Activated CD8-positive, alpha-beta memory T cell treated with anti-CD3 and anti-CD28 coated beads for 1 hour (primary cell): Measurements from ENCODE around the gene NT5DC4.

Source experiments
- DNase-seq, 2 donors: peaks; one replicate each; pipeline ENCODE4 v3.0.0-alpha.2; 2020; ENCODE audit warnings: low read depth in 1 of 2; ENCODE audit errors: extremely low read depth in 1 of 2

NT5DC4 gene

GRCh38 chr2:112720785-112721184 is at the start of gene NT5DC4:
Gene NT5DC4, plus strand, starts transcription at chr2:112721020. Its CDS starts 60 bp downstream, at chr2:112721080.
- no peak for DNase-seq

DNA sequence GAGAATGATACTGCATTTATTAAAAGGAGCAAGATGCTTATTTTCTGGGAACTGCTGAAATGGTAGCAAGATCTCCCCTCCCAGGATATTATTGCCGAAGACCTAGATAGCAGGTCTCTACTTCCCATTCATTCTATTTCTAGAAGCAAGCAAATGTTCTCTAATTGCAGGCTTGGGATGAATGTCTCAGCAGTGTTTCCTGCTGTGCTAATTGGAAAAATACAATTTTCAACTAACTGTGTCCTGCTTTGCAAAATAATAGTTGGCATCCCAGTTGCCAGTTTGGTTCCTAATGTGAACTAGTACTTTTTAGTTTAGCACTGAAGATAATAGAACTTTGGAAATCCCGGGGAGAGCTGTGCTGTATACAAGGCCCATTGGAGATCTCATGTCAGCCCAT is 49.0 kb upstream of the NT5DC4 start:
- DNase-seq = no peak

- DNase-seq = no peak
Measured at GRCh38 chr2:112673008-112673407, 47.8 kb upstream of the NT5DC4 start.

GRCh38 chr2:112674229-112674628 is 46.6 kb upstream of the NT5DC4 start:
- no peak for DNase-seq

DNA sequence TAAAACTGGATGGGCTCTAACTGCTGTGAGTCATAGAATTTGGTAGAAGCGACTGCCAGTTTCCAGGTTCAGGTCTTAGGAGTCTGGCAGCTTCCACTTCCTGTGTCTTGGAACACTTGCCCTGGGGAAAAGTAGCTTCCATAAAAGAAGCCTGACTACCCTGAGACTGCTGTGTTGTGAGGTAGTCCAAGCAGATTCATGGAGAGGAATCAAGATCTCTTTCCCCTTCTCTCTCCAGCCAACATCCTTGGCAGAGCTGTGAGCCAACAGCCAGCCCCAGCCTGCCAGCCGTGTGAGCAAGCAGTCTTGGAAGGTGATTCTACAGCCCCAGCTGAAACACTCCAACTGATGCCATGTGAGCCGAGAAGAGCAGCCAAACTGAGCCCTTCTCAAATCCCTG is 41.3 kb upstream of the NT5DC4 start:
- DNase-seq = no peak

- DNase-seq = no peak
Measured at GRCh38 chr2:112680666-112681101, 40.1 kb upstream of the NT5DC4 start.

DNA sequence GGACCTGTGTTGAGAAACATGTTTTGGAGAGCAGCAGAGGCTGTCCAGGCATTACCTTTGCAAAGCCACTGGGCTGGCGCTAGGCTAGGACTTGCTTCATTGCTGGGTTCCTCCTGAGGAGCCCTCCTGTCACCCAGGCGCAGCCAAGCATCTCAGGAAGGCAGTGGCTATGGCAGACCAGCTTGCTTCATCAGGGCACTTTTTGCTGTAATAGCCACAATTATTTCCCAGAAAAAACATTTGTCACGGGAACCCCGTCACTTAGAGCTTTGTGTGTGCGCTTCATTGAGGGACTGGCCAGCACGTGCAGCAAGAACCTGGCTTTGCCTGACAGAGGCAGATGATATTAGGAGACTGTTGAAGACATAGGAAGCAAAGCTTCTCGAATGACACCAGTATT is 38.7 kb upstream of the NT5DC4 start:
- no peak for DNase-seq

DNA sequence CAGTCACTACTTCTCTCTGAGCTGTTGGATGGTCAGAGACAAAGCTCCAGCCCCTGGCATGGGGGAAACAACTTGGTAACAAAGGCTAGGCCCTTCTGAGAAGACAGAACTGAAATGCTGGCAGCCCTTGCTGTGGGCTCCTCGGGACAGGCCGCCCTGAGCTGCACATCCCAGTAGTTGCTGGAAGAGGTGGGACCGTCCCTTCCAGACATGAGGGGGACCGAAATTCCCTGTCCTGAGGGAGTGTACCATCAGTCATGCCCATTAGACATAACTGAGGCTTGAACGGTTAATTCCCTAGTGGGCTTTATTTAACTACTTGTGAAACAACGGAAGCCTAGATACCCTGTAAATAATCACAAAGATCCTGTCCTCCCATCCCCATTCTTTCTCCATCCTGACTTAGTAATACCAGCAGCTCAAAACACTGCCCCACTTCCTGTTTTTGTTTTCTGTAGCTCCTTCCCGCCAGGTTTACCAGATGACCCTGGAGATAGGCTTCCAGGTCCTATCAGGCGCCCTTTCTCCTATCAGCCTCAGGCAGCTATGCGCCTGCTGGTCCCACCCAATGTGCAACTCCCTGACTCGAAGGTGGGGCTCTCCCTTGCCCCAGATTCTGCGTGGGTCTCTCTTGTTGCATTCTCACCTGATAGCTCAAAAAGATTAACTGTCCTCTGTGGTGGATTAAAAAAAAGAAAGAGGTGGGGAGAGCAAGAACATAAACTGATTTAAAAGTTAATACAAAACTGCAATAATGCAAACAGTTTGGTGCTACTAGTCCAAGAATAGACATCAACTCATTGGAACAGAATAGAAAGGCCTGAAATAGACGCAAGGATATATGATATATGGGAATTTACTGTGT is 37.0 kb upstream of the NT5DC4 start:
- no peak for DNase-seq

DNA sequence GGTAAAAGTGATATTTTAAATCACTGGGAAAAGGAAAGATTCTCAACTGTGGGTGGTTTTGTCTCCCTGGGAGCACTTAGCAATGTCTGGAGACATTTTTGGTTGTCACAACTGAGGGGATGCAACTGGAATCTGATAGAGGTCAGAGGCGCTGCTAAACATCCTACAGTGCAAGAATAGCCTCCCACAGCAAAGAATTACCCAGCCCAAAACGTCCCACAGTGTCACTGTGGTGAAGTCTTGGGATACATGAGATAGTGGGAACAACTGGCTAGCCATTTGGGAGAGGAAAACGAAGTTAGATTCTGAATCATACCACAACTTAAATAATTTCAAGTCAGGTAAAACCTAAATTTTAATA is 36.4 kb upstream of the NT5DC4 start:
- no peak for DNase-seq

GRCh38 chr2:112685271-112685884 is 35.4 kb upstream of the NT5DC4 start:
- DNase-seq = no peak

- DNase-seq = no peak
Measured at GRCh38 chr2:112686348-112687217, 34.2 kb upstream of the NT5DC4 start.

- no peak for DNase-seq
Measured at GRCh38 chr2:112687522-112687921, 33.3 kb upstream of the NT5DC4 start.

DNA sequence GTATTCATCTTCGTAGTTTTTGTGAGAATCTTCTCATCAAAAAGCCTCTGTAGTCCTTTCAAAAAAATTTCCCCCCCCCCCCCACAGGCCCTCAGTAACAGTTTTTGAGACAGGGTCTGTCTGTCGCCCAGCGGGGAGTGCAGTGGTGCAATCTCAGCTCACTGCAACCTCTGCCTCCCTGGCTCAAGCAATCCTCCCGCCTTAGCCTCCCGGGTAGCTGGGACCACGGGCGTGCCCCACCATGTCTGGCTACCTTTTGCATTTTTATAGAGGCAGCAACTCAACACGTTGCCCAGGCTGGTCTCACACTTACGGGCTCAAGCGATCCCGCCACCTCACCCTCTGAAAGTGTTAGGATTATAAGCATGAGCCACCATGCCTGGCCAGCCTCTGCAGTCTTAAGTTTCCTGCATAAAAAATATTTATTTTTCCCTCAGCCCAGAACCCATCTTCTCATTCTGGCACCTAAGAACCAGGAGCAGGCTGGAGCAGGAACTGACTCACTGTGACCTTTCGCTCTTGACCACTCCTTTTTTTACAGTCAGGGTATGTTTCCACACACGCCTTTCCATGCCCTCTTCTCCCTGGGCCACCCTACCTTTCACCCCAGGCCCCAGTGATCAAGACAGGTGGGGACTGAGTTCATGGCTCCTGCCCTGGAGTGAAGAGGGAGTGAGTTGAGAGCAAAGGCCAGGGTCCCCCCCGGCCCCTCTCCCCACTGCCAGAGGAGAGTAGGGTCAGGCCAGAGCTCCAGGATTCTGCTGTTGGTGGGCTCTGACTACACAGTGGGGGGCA is 32.5 kb upstream of the NT5DC4 start:
- no peak for DNase-seq

DNA sequence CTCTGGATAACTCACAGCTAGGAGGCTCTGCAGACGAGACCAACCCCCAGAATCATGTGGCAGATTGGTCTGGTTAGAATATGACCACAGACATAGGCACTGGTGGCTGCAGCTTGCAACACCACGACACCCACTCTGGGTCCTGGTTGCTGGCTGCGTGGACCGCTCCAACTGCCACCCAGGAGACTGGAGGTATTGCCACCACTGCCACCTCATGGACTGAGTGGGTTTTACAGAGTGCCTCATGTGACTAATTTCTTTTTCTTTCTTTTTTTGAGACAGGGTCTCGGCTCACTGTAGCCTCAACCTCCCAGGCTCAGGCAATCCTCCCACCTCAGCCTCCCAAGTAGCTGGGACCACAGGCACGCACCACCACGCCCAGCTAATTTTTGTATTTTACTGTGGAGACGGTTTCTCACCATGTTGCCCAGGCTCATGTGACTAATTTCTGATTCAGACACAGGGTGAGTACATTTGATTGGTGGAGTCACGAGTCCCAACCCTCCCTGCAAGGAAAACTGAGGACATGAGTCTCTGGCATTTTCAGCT is 29.9 kb upstream of the NT5DC4 start:
- peak; percentile 22 to 49 for DNase-seq

GRCh38 chr2:112691881-112692281 is 28.9 kb upstream of the NT5DC4 start:
- DNase-seq = no peak

DNA sequence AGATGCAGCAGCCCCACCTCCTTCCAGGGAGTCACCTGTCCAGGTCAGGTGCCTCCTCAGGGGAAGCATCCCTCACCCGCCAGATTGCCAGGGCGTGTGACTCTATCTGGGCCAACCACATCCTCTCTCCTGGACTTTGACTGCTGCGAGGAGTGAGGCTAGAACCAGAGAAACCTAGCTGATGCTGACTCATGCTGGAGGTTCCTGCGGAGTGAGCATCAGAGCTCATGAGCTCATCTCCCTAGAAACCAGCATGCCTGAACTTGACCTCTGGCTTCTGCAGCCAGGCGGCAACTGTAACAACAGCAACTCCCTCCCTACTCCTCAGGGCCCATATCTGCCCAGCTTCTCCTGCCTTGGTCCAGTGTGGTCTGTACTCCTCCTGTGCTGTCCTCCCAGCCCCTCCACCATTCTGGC is 28.3 kb upstream of the NT5DC4 start:
- peak in 1 of 2 donors; percentile 10 for DNase-seq

DNA sequence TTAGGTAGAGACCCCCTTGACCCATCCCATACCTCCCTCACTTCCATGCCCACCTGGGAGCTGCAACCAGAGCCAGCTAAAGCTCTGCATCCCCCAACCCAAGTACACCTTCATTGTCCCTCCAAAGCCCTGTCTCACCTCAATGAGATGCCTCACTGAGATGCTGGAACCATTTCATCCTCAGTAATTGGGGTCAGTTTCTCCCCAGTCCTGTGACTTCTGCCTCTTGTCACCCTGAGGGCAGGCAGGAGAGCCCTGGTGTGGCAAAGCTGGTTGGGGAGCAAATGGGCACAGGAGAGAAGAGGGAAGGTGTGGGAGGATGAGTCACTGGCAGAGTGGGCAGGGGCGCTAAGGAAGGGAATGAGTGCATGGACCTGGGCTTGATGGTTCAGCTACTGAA is 27.9 kb upstream of the NT5DC4 start:
- DNase-seq = no peak

DNA sequence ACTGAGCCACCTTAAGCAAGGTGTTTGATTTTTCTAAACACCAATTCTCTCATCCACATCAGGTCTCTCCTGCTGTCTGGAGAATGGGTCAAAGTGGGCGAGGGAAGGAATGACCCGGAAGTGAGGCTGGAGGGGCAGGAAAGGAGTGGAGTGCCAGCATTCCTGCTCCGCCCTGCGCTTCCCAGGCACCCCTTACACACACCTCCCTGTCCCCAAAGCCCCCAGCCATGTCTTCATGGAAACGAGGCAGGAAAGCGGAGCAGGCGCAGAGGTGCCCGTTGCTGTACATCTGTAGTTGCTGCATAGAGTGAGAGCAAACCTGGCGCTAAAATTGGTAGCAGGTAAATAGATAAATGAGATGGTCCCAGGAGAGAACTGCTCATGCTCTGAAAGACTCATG is 27.2 kb upstream of the NT5DC4 start:
- no peak for DNase-seq

DNA sequence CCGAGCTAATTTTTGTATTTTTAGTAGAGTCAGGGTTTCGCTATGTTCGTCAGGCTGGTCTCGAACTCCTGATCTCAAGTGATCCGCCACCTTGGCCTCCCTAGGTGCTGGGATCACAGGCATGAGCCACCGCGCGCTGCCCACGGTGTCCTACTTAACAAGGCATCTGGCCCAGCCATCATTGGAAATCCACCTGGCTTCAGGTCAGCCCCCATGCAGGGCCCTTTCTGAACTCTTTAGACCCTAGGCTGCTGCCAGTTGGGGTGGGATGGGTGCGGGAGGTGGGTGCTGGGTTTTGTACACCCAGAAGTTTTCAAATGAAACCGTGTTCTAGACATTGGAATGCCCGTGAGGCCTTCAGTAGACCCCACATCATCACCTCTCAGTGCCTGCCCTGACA is 26.6 kb upstream of the NT5DC4 start:
- DNase-seq = no peak

- DNase-seq = no peak
Measured at GRCh38 chr2:112698834-112699515, 21.8 kb upstream of the NT5DC4 start.
